Bronchial epithelial cell (primary cell): ENCODE results near the gene TSPAN18. TPM values are rescaled to one million over a fixed set of nuclear protein-coding genes. Genes with fewer than 3 reads are reported as not detected.

ENCODE experiments used
- DNase-seq: peaks from one replicate; pipeline ENCODE4 v3.0.0-alpha.2; 2010; ENCODE audit warnings: low read depth
- FAIRE-seq: peaks from 2 replicates; lab custom pipeline; 2011; peaks lifted over from hg19 to GRCh38; lab: Jason Lieb, UNC
- H3K27me3 ChIP-seq: 2 replicates; pipeline ENCODE4 v1.5.1; 2011; ENCODE audit warnings: low read length; ENCODE audit not compliant: control insufficient read depth, insufficient read depth
- H3K36me3 ChIP-seq: 2 replicates; pipeline ENCODE4 v1.5.1; 2011; ENCODE audit warnings: low read length; ENCODE audit not compliant: control insufficient read depth, insufficient read depth
- H3K4me3 ChIP-seq: 2 replicates; pipeline ENCODE4 v1.5.1; 2011; ENCODE audit warnings: mild to moderate bottlenecking, low read depth, low read length, control low read depth
- CTCF ChIP-seq: IDR thresholded peaks from 2 replicates; pipeline ENCODE4 v1.5.1; 2011; ENCODE audit warnings: mild to moderate bottlenecking, moderate library complexity, low read length, control low read depth, inconsistent platforms; ENCODE audit not compliant: insufficient read depth, severe bottlenecking
- total RNA-seq: library from RNA; depleted of rRNA; stranded (reverse); fragments of >200 nt; gene quantifications from 2 replicates; pipeline ENCODE4 v1.2.1, GENCODE V29; 2014

TSPAN18 gene
- total RNA-seq, 1 donor from 2014 or later: not detected

- no peak overlapping the region for H3K4me3 ChIP-seq
- H3K36me3 ChIP-seq: no peaks in the 10 kb centered on the region
- no peak for TF ChIP-seq CTCF
- FAIRE-seq (no peak), DNase-seq (no peak)
- H3K27me3 ChIP-seq: peaks cover 7% of the 10 kb centered on the region
Observed at GRCh38 chr11:44835938-44836337, 109.2 kb downstream of the TSPAN18 start.

GRCh38 chr11:44837661-44838060, 110.9 kb downstream of the TSPAN18 start:
- DNase-seq (no peak), FAIRE-seq (no peak)
- no peaks in the 10 kb centered on the region for H3K36me3 ChIP-seq
- H3K4me3 ChIP-seq: no peak overlapping the region
- TF ChIP-seq CTCF: no peak
- H3K27me3 ChIP-seq: peaks cover 7% of the 10 kb centered on the region

GRCh38 chr11:44839458-44840084, 112.8 kb downstream of the TSPAN18 start:
- Histone ChIP-seq H3K27me3 (peaks cover 4% of the 10 kb centered on the region), H3K36me3 (no peaks in the 10 kb centered on the region), H3K4me3 (no peak overlapping the region)
- DNase-seq (no peak), FAIRE-seq (no peak)
- no peak for TF ChIP-seq CTCF

- H3K4me3 ChIP-seq: no peak overlapping the region
- FAIRE-seq (no peak), DNase-seq (no peak)
- H3K27me3 ChIP-seq: peaks cover 4% of the 10 kb centered on the region
- no peaks in the 10 kb centered on the region for H3K36me3 ChIP-seq
- no peak for TF ChIP-seq CTCF
Observed at GRCh38 chr11:44840085-44840478, 113.3 kb downstream of the TSPAN18 start.

- Histone ChIP-seq H3K4me3 (no peak overlapping the region), H3K27me3 (peaks cover 4% of the 10 kb centered on the region), H3K36me3 (no peaks in the 10 kb centered on the region)
- no peak for DNase-seq
- TF ChIP-seq CTCF: no peak
- no peak for FAIRE-seq
Observed at GRCh38 chr11:44840521-44841251, 113.9 kb downstream of the TSPAN18 start.
